NK-92 (cell line): ENCODE data around the gene MARK2.
"Not testable (repeated sequence)": the region's sequence is repeated elsewhere in the genome, so short reads cannot be mapped to it uniquely, and the experiment has no call there.

Experiments used
- DNase-seq: peaks from one replicate; lab custom pipeline; 2025; ENCODE audit not compliant: unreplicated experiment; lab: John Stamatoyannopoulos, UW

MARK2 gene

DNA sequence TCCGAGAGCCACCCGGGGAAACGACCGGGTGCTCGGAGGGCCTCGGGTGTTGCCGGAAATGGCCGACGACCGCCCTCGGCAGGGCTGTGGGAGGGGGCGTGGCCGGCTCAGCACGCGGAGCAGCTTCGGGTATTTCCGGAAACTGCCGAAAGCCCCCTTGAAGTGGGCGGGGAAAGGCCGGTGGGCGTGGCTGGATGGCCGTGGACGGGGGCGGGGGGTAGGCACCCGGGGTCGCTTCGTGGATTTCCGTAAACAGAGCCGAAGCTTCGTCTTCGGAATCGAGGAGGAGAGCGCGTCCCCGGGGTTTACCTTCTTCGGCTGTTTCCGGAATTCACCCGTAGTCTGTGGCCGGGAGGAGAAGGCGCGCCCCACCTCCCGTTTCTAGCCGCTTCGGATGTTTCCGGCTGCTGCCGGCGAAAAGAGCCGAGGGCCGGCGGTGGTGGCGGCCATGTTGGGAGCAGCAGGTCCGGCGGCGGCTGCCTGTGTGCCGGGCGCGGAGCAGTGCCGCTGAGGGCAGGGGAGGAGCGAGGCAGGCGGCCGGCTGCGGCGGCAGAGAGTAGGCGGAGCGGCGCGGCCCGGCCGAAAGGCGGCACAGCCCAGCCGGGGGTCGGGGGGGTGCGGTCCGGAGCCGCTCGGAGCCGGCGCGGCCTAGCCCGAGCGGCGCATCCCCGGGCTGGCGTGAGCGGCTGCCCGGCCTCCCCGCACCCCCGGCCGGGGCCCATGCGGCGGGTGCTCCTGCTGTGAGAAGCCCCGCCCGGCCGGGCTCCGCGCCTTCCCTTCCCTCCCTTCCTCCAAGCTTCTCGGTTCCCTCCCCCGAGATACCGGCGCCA lies at the start of gene MARK2:
TSS of gene MARK2 (plus strand) at position 433 of the 830 bp plus-strand sequence. CDS start at position 830, 397 bp downstream.
- DNase-seq = peak; percentile 100

DNA sequence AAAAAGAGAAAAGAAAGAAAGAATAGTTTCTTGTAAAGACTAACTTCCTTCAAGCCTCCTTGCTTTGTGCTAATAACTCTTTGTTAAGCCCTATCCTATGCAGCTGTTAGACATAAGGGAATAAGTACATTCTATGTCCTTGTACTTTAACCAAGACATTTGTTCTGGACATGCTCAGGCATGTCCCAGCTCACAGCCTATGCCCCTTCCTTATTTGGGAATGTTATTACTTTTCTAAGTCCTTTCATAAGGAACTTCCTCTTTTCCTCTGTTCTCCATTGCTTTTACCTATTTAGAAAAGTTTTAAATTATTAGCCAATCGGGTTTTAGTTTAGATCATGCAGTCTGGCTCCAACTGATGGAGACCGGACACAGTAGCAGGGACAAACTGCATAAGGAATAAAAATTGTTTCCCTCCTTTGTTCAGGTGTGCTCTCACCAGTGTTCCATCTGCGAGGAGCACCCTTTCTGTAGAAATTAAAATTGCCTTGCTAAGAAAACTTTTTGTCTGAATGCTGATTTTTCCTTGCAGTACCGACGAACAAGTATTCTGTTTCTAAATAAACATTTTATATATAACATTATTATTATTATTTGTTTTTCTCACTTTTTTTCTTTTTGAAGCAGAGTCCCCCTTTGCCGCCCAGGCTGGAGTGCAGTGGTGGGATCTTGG lies 47.3 kb upstream of the MARK2 start:
- DNase-seq = no peak

DNA sequence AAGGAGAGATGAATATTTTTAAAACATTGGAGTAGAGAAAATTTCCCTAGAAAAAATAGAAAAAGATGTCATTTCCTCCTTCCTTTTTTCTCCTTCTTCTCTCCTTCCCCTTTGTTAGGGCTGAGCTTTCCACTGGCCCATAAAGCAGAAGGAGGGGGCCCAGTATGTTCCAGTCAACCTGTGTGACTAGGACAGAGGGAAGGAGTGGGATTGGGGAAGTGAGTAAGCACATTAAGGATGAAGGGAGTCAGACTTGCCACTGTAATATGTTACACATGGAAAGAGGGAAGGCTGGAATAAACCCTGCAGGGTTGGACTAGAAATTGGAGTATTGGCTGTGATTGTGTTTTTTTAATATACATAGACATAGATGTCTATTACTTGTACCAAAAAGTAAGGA lies 45.7 kb upstream of the MARK2 start:
- no peak for DNase-seq

DNA sequence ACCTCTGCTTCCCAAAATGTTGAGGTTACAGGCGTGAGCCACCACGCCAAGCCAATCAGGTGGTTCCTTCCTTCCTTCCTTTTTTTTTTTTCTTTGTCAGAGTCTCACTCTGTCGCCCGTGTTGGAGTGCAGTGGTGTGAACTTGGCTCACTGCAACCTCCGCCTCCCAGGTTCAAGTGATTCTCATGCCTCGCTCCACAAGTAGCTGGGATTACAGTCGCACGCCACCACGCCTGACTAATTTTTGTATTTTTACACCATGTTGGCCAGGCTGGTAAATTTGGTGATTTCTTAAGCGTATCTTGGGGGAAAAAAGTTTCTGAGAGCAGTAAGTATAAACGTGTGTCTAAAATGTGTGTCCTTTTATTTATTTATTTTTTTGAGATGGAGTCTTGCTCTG lies 43.8 kb upstream of the MARK2 start:
- DNase-seq = no peak

DNA sequence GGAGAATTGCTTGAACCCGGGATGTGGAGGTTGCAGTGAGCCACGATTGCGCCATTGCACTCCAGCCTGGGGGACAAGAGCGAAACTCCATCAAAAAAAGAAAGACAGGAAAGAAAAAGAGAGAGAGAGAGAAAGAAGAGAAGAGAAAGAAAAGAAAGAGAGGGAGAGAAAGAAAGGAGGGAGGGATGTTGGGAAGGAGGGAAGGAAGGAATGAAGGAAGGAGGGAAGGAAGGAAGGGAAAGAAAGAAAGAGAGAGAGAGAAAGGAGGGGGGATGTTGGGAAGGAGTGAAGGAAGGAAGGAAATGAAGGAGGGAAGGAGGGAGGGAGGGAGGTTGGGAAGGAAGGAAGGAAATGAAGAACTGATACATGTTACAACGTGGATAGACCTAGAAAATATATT lies 38.0 kb upstream of the MARK2 start:
- no peak for DNase-seq

DNA sequence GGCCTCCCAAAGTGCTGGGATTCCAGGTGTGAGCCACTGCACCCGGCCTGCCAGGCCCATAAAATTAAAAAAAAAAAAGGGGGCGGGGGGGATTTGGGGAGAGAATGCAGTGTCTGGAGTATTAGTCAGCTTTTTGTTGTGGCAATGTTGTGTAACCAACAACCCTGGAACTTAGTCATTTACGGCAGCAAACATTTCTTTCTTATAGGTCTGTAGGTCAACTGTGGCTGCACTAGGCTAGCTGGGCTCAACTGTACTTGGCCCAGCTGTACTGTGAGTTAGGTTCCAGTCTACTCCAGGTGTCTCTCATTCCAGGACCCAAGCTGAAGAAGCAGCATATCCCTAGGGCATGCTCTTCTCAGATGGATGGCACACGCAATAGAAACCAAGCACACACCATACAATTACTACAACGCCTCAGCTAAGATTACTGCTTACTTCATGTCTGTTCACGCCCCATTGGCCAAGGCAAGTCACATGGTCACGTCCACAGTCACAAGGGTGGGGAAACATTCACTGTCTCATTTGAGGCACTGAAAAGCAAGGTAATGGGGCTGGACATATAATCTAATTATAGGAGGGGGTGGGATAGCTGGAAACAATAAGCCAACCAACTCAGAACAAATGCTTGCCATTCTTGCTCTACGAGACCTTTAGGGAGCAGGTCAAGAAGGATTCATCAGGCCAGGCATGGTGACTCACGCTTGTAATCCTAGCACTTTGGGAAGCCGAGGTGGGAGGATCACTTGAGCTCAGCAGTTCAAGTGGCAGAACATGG lies 36.1 kb upstream of the MARK2 start:
- DNase-seq = no peak

DNA sequence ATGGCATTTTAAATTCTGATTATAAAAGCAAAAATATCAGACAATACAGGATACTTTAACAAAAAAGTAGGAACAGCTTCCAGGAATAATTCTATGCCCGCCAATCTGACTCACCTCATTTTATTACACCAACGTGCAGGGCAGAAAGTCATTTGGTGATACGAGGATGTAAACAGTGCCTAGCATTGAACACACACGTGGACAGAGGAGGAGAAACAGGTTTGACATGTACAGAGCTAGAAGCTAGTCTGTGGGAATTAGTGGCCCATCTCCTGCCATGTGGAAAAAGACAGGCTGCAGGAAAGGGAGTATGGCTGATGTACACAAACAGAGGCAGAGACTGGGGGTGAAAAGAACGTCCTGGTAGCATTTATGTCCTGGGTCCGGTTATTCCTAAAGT lies 34.7 kb upstream of the MARK2 start:
- no peak for DNase-seq

DNA sequence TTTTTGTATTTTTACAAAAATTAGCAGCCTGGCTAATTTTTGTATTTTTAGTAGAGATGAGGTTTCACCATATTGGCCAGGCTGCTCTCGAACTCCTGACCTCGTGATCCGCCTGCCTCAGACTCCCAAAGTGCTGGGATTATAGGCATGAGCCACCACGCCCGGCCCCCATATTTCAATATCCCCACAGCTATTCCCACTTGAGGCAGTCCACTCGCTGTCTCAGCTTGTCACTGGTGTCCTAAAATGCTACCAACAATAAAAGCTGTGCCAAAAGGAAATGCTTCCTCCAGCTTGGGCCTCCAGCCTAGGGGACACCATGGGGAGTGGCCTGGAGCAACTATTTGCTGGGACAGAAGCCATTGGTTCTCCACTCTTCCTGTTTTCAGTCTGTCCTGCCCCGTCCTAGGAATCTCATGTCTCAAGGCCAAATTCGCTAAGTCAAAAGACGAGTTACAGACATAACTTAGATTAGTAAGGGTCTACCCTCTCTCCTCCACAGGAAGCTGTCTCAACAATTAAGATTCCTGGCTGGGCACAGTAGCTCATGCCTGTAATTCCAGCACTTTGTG lies 33.0 kb upstream of the MARK2 start:
- DNase-seq = no peak

DNA sequence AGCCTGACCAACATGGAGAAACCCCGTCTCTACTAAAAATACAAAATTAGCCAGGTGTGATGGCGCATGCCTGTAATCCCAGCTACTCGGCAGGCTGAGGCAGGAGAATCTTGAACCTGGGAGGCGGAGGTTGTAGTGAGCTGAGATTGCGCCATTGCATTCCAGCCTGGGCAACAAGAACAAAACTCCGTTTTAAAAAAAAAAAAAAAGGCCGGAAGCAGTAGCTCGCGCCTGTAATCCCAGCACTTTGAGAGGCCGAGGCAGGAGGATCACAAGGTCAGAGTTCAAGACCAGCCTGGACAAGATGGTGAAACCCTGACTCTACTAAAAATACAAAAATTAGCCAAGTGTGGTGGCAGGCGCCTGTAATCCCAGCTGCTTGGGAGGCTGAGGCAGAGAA lies 28.5 kb upstream of the MARK2 start:
- DNase-seq = not testable (repeated sequence)

DNA sequence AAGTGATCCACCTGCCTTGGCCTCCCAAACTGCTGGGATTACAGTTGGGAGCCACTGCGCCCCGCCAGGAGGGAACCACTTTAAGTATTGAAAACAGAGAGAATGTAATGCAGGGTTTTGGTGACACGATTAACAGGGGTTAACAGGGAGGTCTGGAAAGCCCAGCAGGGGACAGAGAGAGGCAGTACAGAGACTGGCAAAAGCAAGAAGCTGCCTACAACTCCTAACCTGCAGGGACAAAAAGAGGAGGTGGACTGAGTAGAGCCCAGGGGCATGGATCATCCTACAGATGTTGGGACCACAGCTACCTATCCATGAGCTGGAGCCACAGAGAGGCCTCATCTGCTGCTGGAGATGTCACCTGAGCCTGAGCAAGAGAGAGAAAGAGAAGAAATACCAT lies 27.4 kb upstream of the MARK2 start:
- DNase-seq = no peak

DNA sequence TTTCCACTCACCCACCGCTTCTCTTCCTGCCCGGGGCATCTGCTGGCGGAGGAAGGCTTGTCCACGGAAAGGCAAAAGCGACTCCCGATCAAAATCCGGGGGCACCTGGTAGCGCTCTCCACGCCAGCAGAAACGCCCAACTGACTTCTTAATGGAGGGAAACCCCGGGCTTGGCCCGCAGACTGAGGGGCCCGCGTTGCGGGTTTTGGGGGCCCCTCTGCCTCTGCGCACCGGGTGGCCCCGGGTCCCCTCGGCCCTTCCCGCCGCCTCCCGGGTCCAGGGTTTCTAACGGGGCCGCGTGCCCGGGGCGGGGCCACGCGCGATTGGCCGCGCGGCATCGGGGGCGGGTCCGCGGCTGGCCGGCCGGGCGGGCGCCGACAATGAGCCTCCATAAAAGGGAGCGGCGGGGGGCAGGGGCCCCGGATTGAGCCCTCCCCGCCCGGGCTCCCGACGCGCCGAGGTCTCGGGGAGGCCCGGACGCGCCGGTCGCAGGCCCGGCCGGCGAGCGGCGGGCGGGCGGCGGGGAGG lies 25.8 kb upstream of the MARK2 start, which contains the start of gene SPINDOC:
TSS of gene SPINDOC (plus strand) at position 422 of the 528 bp plus-strand sequence. CDS start 231 bp downstream, outside the sequence.
- no peak for DNase-seq

DNA sequence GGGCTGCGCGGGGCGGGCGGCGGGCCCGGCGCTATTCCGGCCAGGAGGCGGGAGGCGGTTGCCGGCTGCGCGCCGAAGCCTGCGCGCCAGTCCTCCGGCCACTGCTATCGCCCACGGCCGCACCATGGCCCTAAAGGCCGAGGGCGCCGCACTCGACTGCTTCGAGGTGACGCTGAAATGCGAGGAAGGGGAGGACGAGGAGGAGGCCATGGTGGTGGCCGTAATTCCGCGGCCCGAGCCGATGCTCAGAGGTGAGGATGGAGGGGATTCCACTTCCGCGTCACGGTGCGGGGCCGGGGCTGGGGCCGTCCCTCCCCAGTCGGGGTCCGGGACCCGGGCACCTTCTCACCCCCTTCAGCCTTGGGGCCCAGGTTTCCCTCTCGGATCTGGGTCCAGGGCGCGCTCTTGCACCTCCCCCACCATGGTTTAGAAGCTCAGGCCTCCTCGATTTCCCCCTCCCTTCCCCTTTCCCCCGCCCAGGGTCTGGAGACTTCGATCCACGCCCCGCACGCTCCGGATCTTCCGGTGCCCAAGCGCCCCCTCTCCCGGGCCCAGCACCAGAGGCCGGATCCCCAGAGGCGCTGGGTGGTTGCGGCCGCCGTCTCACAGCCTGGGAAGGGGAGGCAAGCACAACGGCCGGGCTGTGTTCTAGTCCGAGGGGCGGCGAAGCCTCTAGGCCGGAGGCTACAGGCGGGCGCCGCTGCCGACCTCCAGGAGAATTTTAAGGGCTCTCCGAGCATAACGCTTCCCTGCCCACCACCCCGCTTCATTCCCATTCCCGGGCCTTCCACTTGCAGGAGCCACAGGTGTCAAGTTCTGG lies 25.1 kb upstream of the MARK2 start:
- no peak for DNase-seq

DNA sequence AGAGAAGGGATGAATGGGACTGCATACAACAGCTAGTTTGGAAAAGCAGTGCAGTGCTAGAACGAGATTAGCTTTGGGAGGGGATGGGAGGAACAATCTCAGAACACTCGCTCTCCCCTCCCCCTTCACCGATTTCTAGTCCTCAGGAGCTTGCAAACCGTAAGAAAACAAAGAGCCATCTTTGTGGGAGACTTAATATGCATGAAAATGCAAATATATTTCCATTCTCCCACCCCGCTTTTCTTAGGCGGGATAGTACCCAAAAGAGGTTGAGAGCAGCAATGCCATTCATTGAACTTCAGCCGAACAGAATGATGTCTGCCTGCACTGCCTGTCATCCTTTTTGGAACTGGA lies 24.6 kb upstream of the MARK2 start:
- DNase-seq = no peak

DNA sequence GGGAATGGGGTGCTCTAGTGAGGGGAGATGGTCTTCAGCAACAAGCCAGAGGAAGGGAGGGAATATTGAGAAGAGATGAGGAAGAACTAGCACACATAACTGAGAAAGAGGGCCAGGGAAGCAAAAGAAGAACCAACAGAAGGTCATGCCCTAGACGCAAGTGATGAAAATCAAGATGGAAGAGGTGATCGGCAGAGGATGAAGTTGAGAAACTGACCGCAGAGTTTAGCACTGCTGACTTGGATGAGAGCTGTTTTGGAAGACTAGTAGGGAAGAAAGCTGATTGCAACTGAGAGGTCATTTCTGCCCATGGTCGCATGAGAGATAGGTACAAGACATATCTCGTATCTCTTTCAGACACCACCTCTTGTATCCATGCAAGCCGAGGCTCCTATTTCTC lies 22.7 kb upstream of the MARK2 start:
- DNase-seq = no peak

DNA sequence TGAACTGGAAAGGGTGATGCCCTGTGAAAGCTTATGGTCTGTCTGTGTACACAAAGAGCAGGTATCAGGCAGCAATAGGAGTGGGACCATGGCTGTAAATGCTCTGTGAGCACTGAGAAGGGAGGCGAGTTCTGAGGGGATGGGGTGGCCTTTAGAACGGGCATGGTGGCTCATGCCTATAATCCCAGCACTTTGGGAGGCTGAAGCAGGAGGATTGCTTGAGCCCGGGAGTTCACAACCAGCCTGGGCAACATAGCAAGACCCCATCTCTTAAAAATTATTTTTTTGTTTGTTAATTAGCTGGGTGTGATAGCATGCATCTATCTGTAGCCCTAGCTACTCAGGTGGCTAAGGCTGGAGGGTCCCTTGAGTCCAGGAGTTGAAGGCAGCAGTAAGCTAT lies 22.2 kb upstream of the MARK2 start:
- no peak for DNase-seq

DNA sequence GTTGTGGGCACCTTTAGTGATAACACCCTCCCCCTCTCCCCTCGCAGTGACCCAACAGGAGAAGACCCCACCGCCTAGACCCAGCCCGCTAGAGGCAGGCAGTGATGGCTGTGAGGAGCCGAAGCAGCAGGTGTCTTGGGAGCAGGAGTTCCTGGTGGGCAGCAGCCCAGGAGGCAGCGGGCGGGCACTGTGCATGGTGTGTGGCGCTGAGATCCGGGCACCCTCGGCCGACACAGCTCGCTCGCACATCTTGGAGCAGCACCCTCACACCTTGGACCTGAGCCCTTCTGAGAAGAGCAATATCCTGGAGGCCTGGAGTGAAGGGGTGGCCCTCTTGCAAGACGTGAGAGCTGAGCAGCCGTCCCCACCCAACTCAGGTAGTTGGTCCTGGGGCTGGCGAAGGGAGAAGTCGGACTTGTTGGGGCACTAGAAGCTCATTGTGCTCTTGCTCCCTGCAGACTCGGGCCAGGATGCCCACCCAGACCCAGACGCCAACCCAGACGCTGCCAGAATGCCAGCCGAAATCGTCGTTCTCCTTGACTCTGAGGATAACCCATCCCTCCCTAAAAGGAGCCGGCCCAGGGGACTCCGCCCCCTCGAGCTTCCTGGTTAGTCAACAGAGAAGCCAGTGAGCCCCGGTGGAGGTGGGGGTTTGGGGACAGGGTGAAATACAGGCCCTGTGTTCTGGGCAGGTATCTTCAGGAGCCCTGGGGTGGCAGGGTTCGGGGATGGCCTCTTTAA lies 21.0 kb upstream of the MARK2 start:
- no peak for DNase-seq

DNA sequence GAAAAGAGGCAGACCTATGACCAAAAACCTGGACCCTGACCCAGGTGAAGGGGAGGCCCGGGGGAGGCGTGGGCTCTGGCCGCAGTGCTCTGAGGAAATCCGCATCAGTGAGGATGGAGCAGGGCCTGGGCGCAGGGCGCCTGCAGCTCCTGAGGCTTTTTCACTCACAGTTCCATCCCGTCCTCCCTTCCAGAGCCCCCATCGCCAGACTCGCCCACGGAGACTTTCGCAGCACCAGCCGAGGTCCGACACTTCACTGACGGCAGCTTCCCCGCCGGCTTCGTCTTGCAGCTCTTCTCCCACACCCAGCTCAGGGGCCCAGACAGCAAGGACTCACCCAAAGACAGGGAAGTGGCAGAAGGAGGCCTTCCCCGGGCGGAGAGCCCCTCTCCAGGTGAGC lies 20.3 kb upstream of the MARK2 start:
- no peak for DNase-seq

DNA sequence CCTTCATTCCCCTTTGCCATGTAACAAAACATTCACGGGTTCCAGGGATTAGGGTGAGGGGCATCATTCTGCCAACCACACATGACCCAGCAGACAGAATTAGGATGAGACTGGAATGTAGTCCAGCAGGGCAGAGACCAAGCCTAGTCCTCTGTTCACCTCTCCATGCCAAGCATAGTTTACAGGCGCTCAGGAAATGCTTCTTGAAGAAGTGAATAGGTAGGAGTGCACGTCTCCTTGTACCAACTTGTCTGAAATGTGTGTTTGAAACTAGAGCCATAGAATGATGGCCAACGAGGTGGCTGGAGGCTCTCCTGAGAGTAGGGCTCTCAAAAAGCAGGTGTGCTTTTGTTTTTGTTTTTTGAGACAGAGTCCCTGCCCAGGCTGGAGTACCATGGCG lies 17.5 kb upstream of the MARK2 start:
- DNase-seq = no peak

DNA sequence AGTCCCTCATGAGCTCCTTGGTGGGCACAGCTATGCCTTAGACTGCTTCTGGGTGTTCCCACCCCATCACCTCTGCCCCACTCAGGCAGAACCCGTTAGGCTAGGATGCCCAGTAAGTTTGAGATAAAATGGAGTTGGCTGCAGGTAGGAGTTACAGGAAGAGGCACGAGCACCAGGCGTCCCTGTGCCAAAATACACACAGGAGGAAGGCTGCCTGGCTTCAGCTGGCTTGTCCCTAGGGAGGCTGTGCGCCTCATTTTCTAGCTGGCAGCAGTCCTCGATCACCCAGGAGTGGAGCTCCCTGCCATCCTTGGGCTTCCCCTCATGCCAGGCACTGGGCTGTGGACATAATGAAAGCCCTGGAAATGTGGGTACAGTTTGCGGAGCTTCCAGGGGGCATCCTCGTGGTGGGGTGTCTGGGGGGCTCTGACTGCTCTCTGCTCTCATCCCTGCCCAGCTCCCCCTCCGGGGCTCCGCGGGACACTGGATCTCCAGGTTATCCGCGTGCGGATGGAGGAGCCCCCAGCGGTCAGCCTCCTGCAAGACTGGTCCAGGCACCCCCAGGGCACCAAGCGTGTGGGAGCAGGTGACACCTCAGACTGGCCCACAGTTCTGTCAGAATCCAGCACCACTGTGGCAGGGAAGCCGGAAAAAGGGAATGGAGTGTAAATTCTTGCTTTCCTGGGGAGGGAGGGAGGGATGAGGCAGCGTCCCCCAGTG lies 12.3 kb upstream of the MARK2 start:
- no peak for DNase-seq
